Ishikawa (cell line): ENCODE measurements around the gene OGG1.

Experiments
- CEBPB ChIP-seq: IDR thresholded peaks from 2 replicates; pipeline ENCODE4 v1.6.1; 2012
- CREB1 ChIP-seq: IDR thresholded peaks from 2 replicates; pipeline ENCODE4 v1.6.1; 2012; ENCODE audit warnings: low read depth
- EGR1 ChIP-seq: IDR thresholded peaks from 2 replicates; pipeline ENCODE4 v1.6.1; 2012
- EP300 ChIP-seq: IDR thresholded peaks from 2 replicates; pipeline ENCODE4 v1.6.1; 2012; ENCODE audit warnings: borderline replicate concordance
- FOXM1 ChIP-seq: IDR thresholded peaks from 2 replicates; pipeline ENCODE4 v1.6.1; 2012; ENCODE audit warnings: low read depth, borderline replicate concordance
- NFIC ChIP-seq: IDR thresholded peaks from 2 replicates; pipeline ENCODE4 v1.6.1; 2012
- RAD21 ChIP-seq: IDR thresholded peaks from 2 replicates; pipeline ENCODE4 v1.6.1; 2012; ENCODE audit warnings: low read depth
- TAF1 ChIP-seq: IDR thresholded peaks from 2 replicates; pipeline ENCODE4 v1.6.1; 2012; ENCODE audit warnings: low read depth, mild to moderate bottlenecking
- TCF12 ChIP-seq: IDR thresholded peaks from 2 replicates; pipeline ENCODE4 v1.6.1; 2012; ENCODE audit warnings: low read depth
- TEAD4 ChIP-seq: IDR thresholded peaks from 2 replicates; pipeline ENCODE4 v1.6.1; 2012
- YY1 ChIP-seq: IDR thresholded peaks from 2 replicates; pipeline ENCODE4 v1.6.1; 2012; ENCODE audit warnings: low read depth
- ZBTB7A ChIP-seq: IDR thresholded peaks from 2 replicates; pipeline ENCODE4 v1.6.1; 2012; ENCODE audit warnings: low read depth
- TF ChIP-seq, protein P1 (sequence below): IDR thresholded peaks from 2 replicates; pipeline ENCODE4 v1.6.1; 2012
- TF ChIP-seq, protein P2 (sequence below): IDR thresholded peaks from 2 replicates; pipeline ENCODE4 v1.6.1; 2012; ENCODE audit warnings: low read depth, mild to moderate bottlenecking
- TF ChIP-seq, protein P3 (sequence below): IDR thresholded peaks from 2 replicates; pipeline ENCODE4 v1.6.1; 2012

OGG1 gene

DNA sequence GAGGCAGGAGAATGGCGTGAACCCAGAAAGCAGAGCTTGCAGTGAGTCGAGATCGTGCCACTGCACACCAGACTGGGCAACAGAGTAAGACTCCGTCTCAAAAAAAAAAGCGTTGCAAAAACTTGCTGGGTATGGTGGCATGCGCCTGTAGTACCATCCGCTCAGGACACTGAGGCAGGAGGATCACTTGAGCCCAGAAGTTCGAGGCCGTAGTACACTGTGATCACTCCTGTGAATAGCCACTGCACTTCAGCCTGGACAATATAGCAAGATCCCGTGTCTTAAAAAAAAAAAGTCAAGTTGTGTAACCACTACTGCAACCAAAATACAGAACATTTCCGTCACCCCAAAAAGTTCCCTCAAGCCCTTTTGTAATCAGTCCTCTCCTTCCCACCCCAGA is 44.6 kb downstream of the OGG1 start:
- TF ChIP-seq NFIC (no peak), EP300 (no peak), ZBTB7A (no peak), TEAD4 (no peak), CREB1 (no peak), YY1 (no peak), FOXM1 (no peak), TCF12 (no peak), RAD21 (no peak), EGR1 (no peak), TAF1 (no peak), CEBPB (no peak)
- TF ChIP-seq, protein P1, sequence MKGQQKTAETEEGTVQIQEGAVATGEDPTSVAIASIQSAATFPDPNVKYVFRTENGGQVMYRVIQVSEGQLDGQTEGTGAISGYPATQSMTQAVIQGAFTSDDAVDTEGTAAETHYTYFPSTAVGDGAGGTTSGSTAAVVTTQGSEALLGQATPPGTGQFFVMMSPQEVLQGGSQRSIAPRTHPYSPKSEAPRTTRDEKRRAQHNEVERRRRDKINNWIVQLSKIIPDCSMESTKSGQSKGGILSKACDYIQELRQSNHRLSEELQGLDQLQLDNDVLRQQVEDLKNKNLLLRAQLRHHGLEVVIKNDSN, result no peak
- TF ChIP-seq, protein P2, sequence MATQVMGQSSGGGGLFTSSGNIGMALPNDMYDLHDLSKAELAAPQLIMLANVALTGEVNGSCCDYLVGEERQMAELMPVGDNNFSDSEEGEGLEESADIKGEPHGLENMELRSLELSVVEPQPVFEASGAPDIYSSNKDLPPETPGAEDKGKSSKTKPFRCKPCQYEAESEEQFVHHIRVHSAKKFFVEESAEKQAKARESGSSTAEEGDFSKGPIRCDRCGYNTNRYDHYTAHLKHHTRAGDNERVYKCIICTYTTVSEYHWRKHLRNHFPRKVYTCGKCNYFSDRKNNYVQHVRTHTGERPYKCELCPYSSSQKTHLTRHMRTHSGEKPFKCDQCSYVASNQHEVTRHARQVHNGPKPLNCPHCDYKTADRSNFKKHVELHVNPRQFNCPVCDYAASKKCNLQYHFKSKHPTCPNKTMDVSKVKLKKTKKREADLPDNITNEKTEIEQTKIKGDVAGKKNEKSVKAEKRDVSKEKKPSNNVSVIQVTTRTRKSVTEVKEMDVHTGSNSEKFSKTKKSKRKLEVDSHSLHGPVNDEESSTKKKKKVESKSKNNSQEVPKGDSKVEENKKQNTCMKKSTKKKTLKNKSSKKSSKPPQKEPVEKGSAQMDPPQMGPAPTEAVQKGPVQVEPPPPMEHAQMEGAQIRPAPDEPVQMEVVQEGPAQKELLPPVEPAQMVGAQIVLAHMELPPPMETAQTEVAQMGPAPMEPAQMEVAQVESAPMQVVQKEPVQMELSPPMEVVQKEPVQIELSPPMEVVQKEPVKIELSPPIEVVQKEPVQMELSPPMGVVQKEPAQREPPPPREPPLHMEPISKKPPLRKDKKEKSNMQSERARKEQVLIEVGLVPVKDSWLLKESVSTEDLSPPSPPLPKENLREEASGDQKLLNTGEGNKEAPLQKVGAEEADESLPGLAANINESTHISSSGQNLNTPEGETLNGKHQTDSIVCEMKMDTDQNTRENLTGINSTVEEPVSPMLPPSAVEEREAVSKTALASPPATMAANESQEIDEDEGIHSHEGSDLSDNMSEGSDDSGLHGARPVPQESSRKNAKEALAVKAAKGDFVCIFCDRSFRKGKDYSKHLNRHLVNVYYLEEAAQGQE, result no peak
- TF ChIP-seq, protein P3, sequence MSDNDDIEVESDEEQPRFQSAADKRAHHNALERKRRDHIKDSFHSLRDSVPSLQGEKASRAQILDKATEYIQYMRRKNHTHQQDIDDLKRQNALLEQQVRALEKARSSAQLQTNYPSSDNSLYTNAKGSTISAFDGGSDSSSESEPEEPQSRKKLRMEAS, result no peak

DNA sequence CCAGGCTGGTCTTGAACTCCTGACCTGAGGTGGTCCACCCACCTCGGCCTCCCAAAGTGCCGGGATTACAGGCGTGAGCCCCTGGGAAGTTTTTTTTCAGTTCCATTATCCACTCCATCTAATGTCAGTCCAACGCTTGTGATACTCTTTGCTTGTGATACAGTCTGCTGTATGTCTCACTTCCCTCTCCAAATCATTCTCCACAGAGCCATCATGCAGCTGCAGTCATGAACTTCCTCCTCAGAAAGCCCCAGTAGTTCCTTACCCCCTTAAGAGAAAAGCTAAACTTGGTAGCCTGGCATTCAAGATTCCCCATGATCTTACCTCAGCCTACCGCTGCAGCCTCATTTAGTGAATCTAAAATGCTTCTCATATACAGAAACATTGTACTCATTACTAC is 45.5 kb downstream of the OGG1 start:
- no peak for TF ChIP-seq EGR1
- no peak for TF ChIP-seq TAF1
- no peak for TF ChIP-seq TEAD4
- TF ChIP-seq, protein P2, result no peak
- no peak for TF ChIP-seq RAD21
- TF ChIP-seq EP300, result no peak
- no peak for TF ChIP-seq YY1
- TF ChIP-seq, protein P1, result no peak
- no peak for TF ChIP-seq ZBTB7A
- no peak for TF ChIP-seq FOXM1
- TF ChIP-seq, protein P3, result no peak
- TF ChIP-seq NFIC, result no peak
- no peak for TF ChIP-seq CEBPB
- no peak for TF ChIP-seq CREB1
- no peak for TF ChIP-seq TCF12

DNA sequence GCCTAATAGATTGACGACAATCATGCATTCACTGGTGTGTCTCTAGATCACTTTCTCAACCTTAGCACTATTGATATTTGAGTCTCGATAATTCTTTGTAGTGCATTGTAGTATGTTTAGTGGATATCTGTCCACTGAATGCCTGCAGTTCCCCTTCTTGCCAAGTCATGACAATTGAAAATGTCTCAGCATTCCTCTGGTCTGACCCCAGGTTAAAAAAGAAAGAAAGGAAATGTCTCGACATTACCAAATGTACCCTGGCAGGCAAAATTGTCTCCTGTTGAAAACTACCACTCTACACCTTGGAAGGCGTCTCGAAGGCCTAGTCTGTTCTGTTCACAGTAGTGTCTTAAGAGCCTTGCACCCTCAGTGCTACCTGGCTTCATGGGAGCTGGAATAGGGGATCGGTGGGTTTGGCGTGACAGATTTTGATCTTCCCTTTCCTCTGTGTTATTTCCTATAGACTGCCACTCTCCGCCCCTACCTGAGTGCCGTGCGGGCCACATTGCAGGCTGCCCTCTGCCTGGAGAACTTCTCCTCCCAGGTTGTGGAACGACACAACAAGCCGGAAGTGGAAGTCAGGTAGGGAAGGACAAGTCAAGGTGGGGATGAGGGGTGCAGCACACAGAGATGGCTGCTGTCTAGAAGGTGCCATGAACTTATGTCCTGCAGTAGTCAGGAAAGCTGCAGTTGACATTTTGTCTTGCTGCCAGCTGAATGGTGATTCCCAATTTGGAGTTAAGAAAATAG is 47.6 kb downstream of the OGG1 start:
- TF ChIP-seq RAD21, result no peak
- TF ChIP-seq, protein P3, result no peak
- TF ChIP-seq, protein P1, result no peak
- no peak for TF ChIP-seq EGR1
- TF ChIP-seq EP300, result no peak
- no peak for TF ChIP-seq TAF1
- no peak for TF ChIP-seq FOXM1
- TF ChIP-seq CEBPB, result no peak
- no peak for TF ChIP-seq CREB1
- TF ChIP-seq YY1, result no peak
- TF ChIP-seq TCF12, result no peak

DNA sequence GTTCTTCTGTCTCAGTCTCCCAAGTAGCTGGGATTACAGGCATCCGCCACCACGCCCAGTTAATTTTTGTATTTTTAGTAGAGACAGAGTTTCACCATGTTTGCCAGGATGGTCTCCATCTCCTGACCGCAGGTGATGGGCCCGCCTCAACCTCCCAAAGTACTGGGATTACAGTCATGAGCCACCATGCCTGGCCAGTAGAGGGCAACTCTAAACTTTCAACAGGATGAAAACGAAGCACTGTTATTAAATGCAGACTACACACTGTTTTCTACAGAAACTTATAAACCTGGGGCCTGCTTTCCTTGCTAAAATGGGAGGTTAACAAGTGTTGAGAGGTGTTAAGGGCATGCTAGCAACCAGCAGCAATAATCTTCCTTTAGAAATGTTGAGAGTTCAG is 50.8 kb downstream of the OGG1 start:
- TF ChIP-seq RAD21, result no peak
- no peak for TF ChIP-seq ZBTB7A
- no peak for TF ChIP-seq TAF1
- TF ChIP-seq, protein P1, result no peak
- TF ChIP-seq EGR1, result no peak
- TF ChIP-seq YY1, result no peak

DNA sequence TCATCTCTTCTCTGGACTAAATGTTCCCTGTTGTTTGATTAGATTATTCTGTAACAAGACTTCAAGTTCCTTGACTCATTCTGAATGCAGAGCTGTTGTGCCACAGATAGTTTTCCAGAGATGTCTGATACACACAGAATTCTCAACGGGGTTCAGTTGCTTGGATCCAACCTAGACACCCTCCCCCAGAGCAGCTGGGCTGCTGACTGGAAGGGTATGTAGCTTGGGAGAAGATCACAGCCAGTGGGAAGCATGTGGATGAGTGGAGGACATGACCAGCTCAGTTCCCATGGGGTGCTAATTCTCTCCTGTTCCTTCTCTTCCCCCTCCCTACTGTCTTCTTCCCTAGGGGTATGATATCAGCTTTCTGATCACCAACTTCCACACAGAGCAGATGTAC is 53.7 kb downstream of the OGG1 start:
- TF ChIP-seq TCF12, result no peak
- TF ChIP-seq, protein P2, result no peak
- TF ChIP-seq TAF1, result no peak
- no peak for TF ChIP-seq EP300
- no peak for TF ChIP-seq CEBPB
- TF ChIP-seq EGR1, result no peak
- TF ChIP-seq ZBTB7A, result no peak
- no peak for TF ChIP-seq YY1
- TF ChIP-seq, protein P3, result no peak
- no peak for TF ChIP-seq CREB1
- no peak for TF ChIP-seq RAD21
- no peak for TF ChIP-seq NFIC
- TF ChIP-seq TEAD4, result no peak
- TF ChIP-seq, protein P1, result no peak
- TF ChIP-seq FOXM1, result no peak
